HepG2 (cell line): ENCODE data around the gene FOSL2. TPM values are rescaled to one million over a fixed set of nuclear protein-coding genes. Genes with fewer than 3 reads are reported as not detected.

Experiments used
- ATAC-seq: fragments of 200-7000 bp; cut with Tn5 transposase; 3 replicates; pipeline ENCODE4 v1.9.1; 2020; ENCODE audit warnings: mild to moderate bottlenecking, moderate library complexity
- BruUV-seq: library from RNA; stranded (reverse); fragments of 400-500 nt; replicated peaks from 2 replicates; lab custom pipeline; 2021; lab: Mats Ljungman, UMichigan
- CTCF ChIA-PET: fragments of 300-600 bp; formaldehyde crosslinking; extraction: SDS; loops from one replicate; lab custom pipeline; 2021; ENCODE audit warnings: low total read pairs, inconsistent platforms, low intra/inter-chr PET ratio; lab: Yijun Ruan, JAX
- POLR2A ChIA-PET: fragments of 350-600 bp; sonication (Branson Sonifier 250); formaldehyde crosslinking; loops from one replicate; lab custom pipeline; 2020; ENCODE audit warnings: antibody characterized with exemption, inconsistent platforms; lab: Yijun Ruan, JAX
- DNase-seq: peaks from one replicate; pipeline ENCODE4 v3.0.0-alpha.2; 2015; ENCODE audit warnings: low spot score
- FAIRE-seq: peaks from 3 replicates; lab custom pipeline; 2011; peaks lifted over from hg19 to GRCh38; lab: Jason Lieb, UNC
- H2AFZ ChIP-seq: one replicate; pipeline ENCODE4 v1.6.1; 2011; ENCODE audit warnings: low read length, inconsistent platforms
- H3K27ac ChIP-seq: fragments of 300-600 bp; 3 replicates; pipeline ENCODE4 v1.8.0; 2011; ENCODE audit warnings: mixed run types, mild to moderate bottlenecking, mixed read lengths, low read length, inconsistent platforms; ENCODE audit not compliant: insufficient read depth; ENCODE audit errors: extremely low read length
- H3K27me3 ChIP-seq, 2 experiments: fragments of 200-600 bp in 1 of 2; 2 replicates in 1 of 2; 3 replicates in 1 of 2; pipeline versions ENCODE4 v1.6.0 to v1.8.0; 2011; ENCODE audit warnings: low read length in 2 of 2, mild to moderate bottlenecking in 2 of 2, moderate library complexity in 2 of 2, inconsistent platforms in 1 of 2; ENCODE audit not compliant: insufficient read depth in 2 of 2, control insufficient read depth in 1 of 2
- H3K36me3 ChIP-seq, 2 experiments: fragments of 200-600 bp in 1 of 2; replicated peaks in 1 of 2; 2 replicates in 1 of 2; 3 replicates in 1 of 2; pipeline versions ENCODE4 v1.5.1 to v1.8.0; 2011; ENCODE audit warnings: low read length in 2 of 2, inconsistent platforms in 1 of 2; ENCODE audit not compliant: insufficient read depth in 2 of 2, control insufficient read depth in 1 of 2
- H3K4me1 ChIP-seq: 2 replicates; pipeline ENCODE4 v1.5.1; 2012; ENCODE audit warnings: low read length, inconsistent platforms; ENCODE audit not compliant: insufficient read depth
- H3K4me2 ChIP-seq: 2 replicates; pipeline ENCODE4 v1.6.0; 2011; ENCODE audit warnings: low read depth, low read length, inconsistent platforms
- H3K4me3 ChIP-seq, 3 experiments: fragments of 200-600 bp in 1 of 3; sonication (generic), shearing (Covaris generic) in 1 of 3; replicated peaks in 1 of 3; 2 replicates each; pipeline ENCODE4 v1.5.1; 2011 to 2016; ENCODE audit warnings: low read length in 3 of 3, inconsistent platforms in 2 of 3, low read depth in 2 of 3, mild to moderate bottlenecking in 2 of 3, control low read depth in 1 of 3, mixed read lengths in 1 of 3; ENCODE audit not compliant: insufficient read depth in 1 of 3
- H3K79me2 ChIP-seq: one replicate; pipeline ENCODE4 v1.6.1; 2011; ENCODE audit warnings: low read length, inconsistent platforms; ENCODE audit not compliant: insufficient read depth
- H3K9ac ChIP-seq: 2 replicates; pipeline ENCODE4 v1.6.0; 2011; ENCODE audit warnings: mild to moderate bottlenecking, low read depth, low read length, inconsistent platforms; ENCODE audit not compliant: insufficient read depth
- H3K9me3 ChIP-seq: 2 replicates; pipeline ENCODE4 v1.5.1; 2012; ENCODE audit warnings: mild to moderate bottlenecking, low read length
- H4K20me1 ChIP-seq: 2 replicates; pipeline ENCODE4 v1.6.0; 2011; ENCODE audit warnings: inconsistent platforms, mild to moderate bottlenecking, low read length, moderate library complexity; ENCODE audit not compliant: insufficient read depth
- ARID2 ChIP-seq: sonication (generic); formaldehyde crosslinking; IDR thresholded peaks from 2 replicates; pipeline ENCODE4 v1.8.1; 2022; ENCODE audit warnings: mild to moderate bottlenecking, missing genetic modification reagents, borderline replicate concordance
- CBX2 ChIP-seq, 2 experiments: fragments of 200-600 bp in 1 of 2; sonication (generic); formaldehyde crosslinking in 1 of 2; IDR thresholded peaks; 2 replicates each; pipeline versions ENCODE4 v1.7.0 to v1.8.1; 2018 to 2022; ENCODE audit warnings: low read depth in 2 of 2, low read length in 1 of 2, mild to moderate bottlenecking in 1 of 2, missing genetic modification reagents in 1 of 2
- JUNB ChIP-seq: sonication (generic); formaldehyde crosslinking; IDR thresholded peaks from 2 replicates; pipeline ENCODE4 v1.8.0; 2022; ENCODE audit warnings: missing genetic modification reagents, mild to moderate bottlenecking, borderline replicate concordance
- NRL ChIP-seq: sonication (generic); formaldehyde crosslinking; IDR thresholded peaks from 2 replicates; pipeline ENCODE4 v1.5.0; 2020; ENCODE audit warnings: missing genetic modification reagents, mild to moderate bottlenecking, moderate library complexity, borderline replicate concordance
- PBX3 ChIP-seq: sonication (generic); formaldehyde crosslinking; IDR thresholded peaks from 2 replicates; pipeline ENCODE4 v1.8.1; 2023; ENCODE audit warnings: missing genetic modification reagents, inconsistent platforms, borderline replicate concordance
- RFX5 ChIP-seq: IDR thresholded peaks from 2 replicates; pipeline ENCODE4 v1.6.1; 2011; ENCODE audit warnings: low read depth, low read length, improper control_type of control experiment
- ZBTB34 ChIP-seq: sonication (generic); formaldehyde crosslinking; IDR thresholded peaks from 2 replicates; pipeline ENCODE4 v1.8.0; 2022; ENCODE audit warnings: mild to moderate bottlenecking, missing genetic modification reagents
- ZNF558 ChIP-seq: sonication (generic); formaldehyde crosslinking; IDR thresholded peaks from 2 replicates; pipeline ENCODE4 v1.9.0; 2022; ENCODE audit warnings: mild to moderate bottlenecking, missing genetic modification reagents, borderline replicate concordance
- ZNF710 ChIP-seq: sonication (generic); formaldehyde crosslinking; IDR thresholded peaks from 2 replicates; pipeline ENCODE4 v1.5.0; 2020; ENCODE audit warnings: mild to moderate bottlenecking, missing genetic modification reagents, borderline replicate concordance
- ZNF768 ChIP-seq: sonication (generic); formaldehyde crosslinking; IDR thresholded peaks from 2 replicates; pipeline ENCODE4 v1.4.0; 2020; ENCODE audit warnings: missing genetic modification reagents
- WGBS: methylation state at CpG from one replicate; pipeline ENCODE4 v1.1.6; 2017; ENCODE audit warnings: low lambda C conversion rate; 5-methylcytosine and 5-hydroxymethylcytosine counted together
- in situ Hi-C: cut with HindIII; loops from 2 replicates; pipeline ENCODE4 v1.10.0; 2017; ENCODE audit warnings: low pct_unique_long_range_greater_than_20kb; ENCODE audit not compliant: extremely low pct_ligation_motif_present
- intact Hi-C: fragments of 100-400 bp; cut with micrococcal nuclease; formaldehyde crosslinking; loops from one replicate; pipeline ENCODE4 v1.10.0; 2022; ENCODE audit not compliant: unreplicated experiment
- polyA plus RNA-seq, 8 experiments: library from polyadenylated mRNA; depleted of rRNA in 3 of 8; stranded (reverse) in 7 of 8; unstranded in 1 of 8; fragments of >200 nt; fragmentation: Illumina TruSeq in 4 of 8; extraction: Trizol in 4 of 8; gene quantifications; 2 replicates each; pipeline versions ENCODE4 v1.2.1 to v1.2.3, GENCODE V29; 2011 to 2016; ENCODE audit warnings: low read depth in 4 of 8, missing spikeins in 1 of 8, mixed read lengths in 1 of 8; ENCODE audit not compliant: insufficient read depth in 1 of 8
- total RNA-seq, 5 experiments: library from RNA; depleted of rRNA; stranded (reverse); fragments of >200 nt; fragmentation: Illumina TruSeq; extraction: Trizol; gene quantifications; 2 replicates each; pipeline ENCODE4 v1.2.3, GENCODE V29; 2016; ENCODE audit warnings: low read depth in 1 of 5

Gene FOSL2
- total and polyA plus RNA-seq, 2 of the 13 experiments (the other 11 are each of a cell fraction or from before 2014, with no cell fraction given), result 3.4 to 18.1 TPM

- TF ChIP-seq NRL (CRISPR knock-in tag), result no peak
- TF ChIP-seq ZBTB34, result no peak
- no peak for TF ChIP-seq ZNF558
- TF ChIP-seq RFX5, result no peak
- TF ChIP-seq JUNB (CRISPR knock-in tag), result no peak
Observed at GRCh38 chr2:28374331-28374730, 18.3 kb upstream of the FOSL2 start (continued).

- ChIA-PET CTCF (no interaction called here), POLR2A (interaction anchor here (2.3 kb wide), 1 partner anchor 16 kb away, joined by 10 read pairs; no protein-coding TSS in a partner anchor)
- Histone ChIP-seq H3K36me3 (no peaks in the 10 kb centered on the region), H3K27ac (no peak overlapping the region), H3K9me3 (no peaks in the 10 kb centered on the region), H3K4me3 (no peak overlapping the region), H3K27me3 (peaks cover 4 to 44% of the 10 kb centered on the region in 2 experiments; a peak in 4 of 5 replicates), H4K20me1 (no peaks in the 10 kb centered on the region), H3K4me1 (peaks cover 36% of the 10 kb centered on the region), H3K9ac (no peak overlapping the region), H3K79me2 (no peaks in the 10 kb centered on the region), H3K4me2 (no peak overlapping the region), H2AFZ (no peak overlapping the region)
- no peak for ATAC-seq
- in situ Hi-C loops, result no loop called here
- DNase-seq, result no peak
- FAIRE-seq, result no peak
- intact Hi-C loops, result no loop called here
- 45% methylated on average over 3 of the region's 3 CpGs for WGBS
- BruUV-seq, result no TSS peak
- TF ChIP-seq ZNF710 (CRISPR knock-in tag) (no peak), PBX3 (CRISPR knock-in tag) (no peak), ARID2 (CRISPR knock-in tag) (no peak), ZNF768 (no peak), CBX2 (IDR thresholded peaks at IDR 0.05; ENCODE audit: low read depth, low read length) (no peak), CBX2 (CRISPR knock-in tag; IDR thresholded peaks at IDR 0.05; ENCODE audit: low read depth) (no peak)
Observed at GRCh38 chr2:28375236-28375635, 17.4 kb upstream of the FOSL2 start.
